Kidney epithelial cell (primary cell): ENCODE measurements around the gene ASF1B. TPM values are rescaled to one million over a fixed set of nuclear protein-coding genes. Genes with fewer than 3 reads are reported as not detected.

Experiments
- DNase-seq: peaks from one replicate; pipeline ENCODE4 v3.0.0-alpha.2; 2010; ENCODE audit warnings: low read depth
- H3K27me3 ChIP-seq: 2 replicates; pipeline ENCODE4 v1.6.0; 2011; ENCODE audit warnings: low read length; ENCODE audit not compliant: control insufficient read depth, insufficient read depth
- H3K36me3 ChIP-seq: 2 replicates; pipeline ENCODE4 v1.5.1; 2011; ENCODE audit warnings: low read length; ENCODE audit not compliant: control insufficient read depth, insufficient read depth
- H3K4me3 ChIP-seq: 2 replicates; pipeline ENCODE4 v1.5.1; 2011; ENCODE audit warnings: low read depth, mild to moderate bottlenecking, control low read depth, low read length
- CTCF ChIP-seq: IDR thresholded peaks from 2 replicates; pipeline ENCODE4 v1.5.1; 2011; ENCODE audit warnings: mild to moderate bottlenecking, moderate library complexity, low read length, control low read depth, inconsistent platforms; ENCODE audit not compliant: insufficient read depth, poor library complexity, severe bottlenecking
- total RNA-seq: library from RNA; depleted of rRNA; stranded (reverse); fragments of >200 nt; gene quantifications from 2 replicates; pipeline ENCODE4 v1.2.3, GENCODE V29; 2015

Gene ASF1B
- total RNA-seq, 1 donor from 2014 or later: 4.4 TPM

DNA sequence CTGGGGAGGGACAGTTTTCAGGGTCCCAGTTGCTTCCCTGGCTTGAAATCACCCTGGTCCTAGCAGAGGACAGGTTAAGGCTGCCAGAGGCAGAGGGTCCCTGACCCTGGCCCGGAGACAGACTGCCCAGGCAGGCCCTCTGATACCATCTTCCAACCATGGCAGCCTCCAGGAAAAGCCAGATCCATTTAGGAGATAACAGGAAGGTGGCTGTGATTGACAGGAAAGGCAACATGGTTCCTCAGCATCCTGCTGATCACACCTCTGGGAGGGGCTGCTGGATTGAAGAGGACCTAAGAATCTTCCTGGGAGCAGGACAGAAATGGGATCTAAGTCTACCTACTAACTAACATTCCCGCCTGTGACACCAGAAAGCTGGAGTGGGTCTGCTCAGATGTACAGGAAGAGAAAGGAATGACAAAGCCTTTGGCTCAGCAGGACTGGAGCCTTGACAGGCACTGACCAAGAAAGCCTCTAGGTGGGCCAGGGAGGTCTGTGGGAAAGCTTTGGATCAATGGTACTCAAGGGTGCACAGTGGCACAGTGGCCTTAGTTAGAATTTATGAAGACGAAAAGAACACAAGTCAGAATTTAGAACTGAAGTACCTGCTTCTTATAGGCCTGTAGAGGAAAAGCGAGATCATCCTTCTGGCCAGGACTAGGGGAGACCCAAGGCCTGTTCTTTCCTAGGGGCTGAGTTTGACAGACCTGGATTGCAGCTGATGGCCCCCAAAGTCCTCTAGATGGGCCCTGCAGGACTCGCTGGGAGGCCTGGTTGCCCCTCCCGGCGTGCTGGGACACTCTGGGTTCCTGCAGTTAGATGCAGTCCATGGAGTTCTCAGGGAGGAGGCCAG lies 16.5 kb downstream of the ASF1B start:
- H3K4me3 ChIP-seq: no peak overlapping the region
- no peak for TF ChIP-seq CTCF
- no peak for DNase-seq
- H3K36me3 ChIP-seq: peaks cover 2% of the 10 kb centered on the region
- no peaks in the 10 kb centered on the region for H3K27me3 ChIP-seq

- no peaks in the 10 kb centered on the region for H3K27me3 ChIP-seq
- no peak overlapping the region for H3K4me3 ChIP-seq
- H3K36me3 ChIP-seq: peaks cover 2% of the 10 kb centered on the region
- no peak for DNase-seq
- no peak for TF ChIP-seq CTCF
Measured at GRCh38 chr19:14119146-14119545, 17.2 kb downstream of the ASF1B start.

DNA sequence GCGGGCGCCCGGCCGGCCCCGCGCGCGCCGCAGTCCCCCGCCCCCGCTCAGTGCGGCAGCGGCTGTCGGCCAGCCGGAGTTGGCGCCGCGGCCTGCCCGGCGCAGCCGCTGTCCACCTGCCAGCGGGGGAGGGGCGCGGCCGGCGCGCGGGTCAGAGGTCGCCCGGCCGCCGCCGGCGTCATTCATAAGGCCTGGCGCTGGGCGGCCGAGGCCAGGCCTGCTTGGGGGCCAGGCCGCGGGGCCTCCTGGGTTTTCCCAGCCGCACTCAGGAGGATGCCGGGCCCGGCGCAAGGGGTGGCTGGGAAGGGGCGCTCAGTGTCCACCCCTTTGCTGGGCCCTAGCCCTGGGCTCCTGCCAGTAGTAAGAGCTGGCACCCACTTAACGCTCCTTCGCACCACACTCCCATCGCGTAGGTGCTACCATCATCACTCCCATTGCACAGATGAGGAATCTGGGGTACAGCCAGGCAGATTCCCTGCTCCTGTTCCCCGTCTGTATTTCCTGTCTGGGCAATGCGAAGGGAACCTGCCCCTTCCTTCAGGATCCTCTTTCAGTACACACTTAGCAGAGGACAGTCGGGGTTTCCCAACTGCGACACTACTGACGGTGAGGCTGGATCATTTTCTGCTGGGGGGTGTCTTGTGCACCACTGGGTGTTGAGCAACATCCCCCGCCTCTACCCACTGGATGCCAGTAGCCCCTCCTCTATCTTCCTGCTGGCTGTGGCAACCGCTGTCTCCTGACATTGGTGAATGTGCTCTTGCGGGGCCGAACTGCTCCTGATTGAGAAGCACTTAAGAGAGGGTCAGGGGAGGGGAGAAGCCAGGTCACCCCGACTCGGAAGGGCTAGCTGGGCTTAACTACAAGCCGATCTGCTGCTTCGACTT lies 18.0 kb downstream of the ASF1B start:
- DNase-seq: peak; percentile 42
- Histone ChIP-seq H3K27me3 (no peaks in the 10 kb centered on the region), H3K4me3 (peak overlapping the region; percentile 33), H3K36me3 (peaks cover 2% of the 10 kb centered on the region)
- no peak for TF ChIP-seq CTCF

DNA sequence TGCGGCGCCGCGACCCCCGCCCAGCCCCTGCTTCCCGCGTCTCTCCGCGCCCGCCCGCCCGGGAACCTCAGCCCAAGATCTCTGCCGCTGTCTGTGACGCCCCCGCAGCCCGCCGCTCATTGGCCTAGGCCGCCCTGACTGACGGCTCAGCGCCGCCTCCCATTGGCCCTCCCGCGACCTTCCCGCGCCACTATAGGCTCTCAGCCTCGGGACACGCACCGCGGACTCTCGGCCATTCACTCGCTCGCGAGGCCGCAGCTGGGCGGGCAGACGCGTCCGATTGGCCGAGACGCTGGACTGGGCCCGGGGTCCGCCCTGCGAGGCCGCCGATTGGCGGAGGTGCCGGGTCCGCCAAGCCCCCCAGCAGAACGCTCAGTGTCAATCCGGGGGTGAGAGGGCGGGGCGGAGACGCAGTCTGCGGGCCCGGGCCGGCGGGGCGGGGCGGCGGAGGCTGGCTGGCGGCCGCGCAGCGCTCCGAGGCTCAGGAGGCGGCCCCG lies 18.7 kb downstream of the ASF1B start, which contains the start of gene PRKACA:
PRKACA (minus strand) TSS at position 95 of the 497 bp plus-strand sequence. CDS start 215 bp downstream, outside the sequence.
- H3K36me3 ChIP-seq: peaks cover 2% of the 10 kb centered on the region
- peak within 1 kb of the TSS; percentile 82 for H3K4me3 ChIP-seq
- peak; percentile 91 for DNase-seq
- TF ChIP-seq CTCF: no peak
- no peaks in the 10 kb centered on the region for H3K27me3 ChIP-seq

- no peaks in the 10 kb centered on the region for H3K27me3 ChIP-seq
- no peak for TF ChIP-seq CTCF
- H3K36me3 ChIP-seq: peaks cover 2% of the 10 kb centered on the region
- DNase-seq: no peak
- H3K4me3 ChIP-seq: peak overlapping the region; percentile 82
Measured at GRCh38 chr19:14116918-14117578, 19.3 kb downstream of the ASF1B start.
